NCI-H460 (cell line): ENCODE data around the gene NPY. TPM values are rescaled to one million over a fixed set of nuclear protein-coding genes. Genes with fewer than 3 reads are reported as not detected.
A peak's percentile ranks its signal among the peaks of the same experiment; 100 is the strongest.
"Not testable (repeated sequence)": the region's sequence is repeated elsewhere in the genome, so short reads cannot be mapped to it uniquely, and the experiment has no call there.

Source experiments
- DNase-seq: peaks from one replicate; pipeline ENCODE4 v3.0.0-alpha.2; 2016; ENCODE audit warnings: low read depth; ENCODE audit errors: extremely low read depth
- polyA plus RNA-seq: library from polyadenylated mRNA; depleted of rRNA; stranded (reverse); fragments of >200 nt; gene quantifications from 2 replicates; pipeline ENCODE4 v1.2.3, GENCODE V29; 2014; cell fraction: nucleus; rRNA removed
- total RNA-seq: library from RNA; depleted of rRNA; stranded (reverse); fragments of >200 nt; shearing (Covaris generic); gene quantifications from 2 replicates; pipeline ENCODE4 v1.2.3, GENCODE V29; 2014; rRNA removed

NPY gene
- not detected in 2 replicates for total RNA-seq
- not detected in 2 replicates for polyA plus RNA-seq

DNA sequence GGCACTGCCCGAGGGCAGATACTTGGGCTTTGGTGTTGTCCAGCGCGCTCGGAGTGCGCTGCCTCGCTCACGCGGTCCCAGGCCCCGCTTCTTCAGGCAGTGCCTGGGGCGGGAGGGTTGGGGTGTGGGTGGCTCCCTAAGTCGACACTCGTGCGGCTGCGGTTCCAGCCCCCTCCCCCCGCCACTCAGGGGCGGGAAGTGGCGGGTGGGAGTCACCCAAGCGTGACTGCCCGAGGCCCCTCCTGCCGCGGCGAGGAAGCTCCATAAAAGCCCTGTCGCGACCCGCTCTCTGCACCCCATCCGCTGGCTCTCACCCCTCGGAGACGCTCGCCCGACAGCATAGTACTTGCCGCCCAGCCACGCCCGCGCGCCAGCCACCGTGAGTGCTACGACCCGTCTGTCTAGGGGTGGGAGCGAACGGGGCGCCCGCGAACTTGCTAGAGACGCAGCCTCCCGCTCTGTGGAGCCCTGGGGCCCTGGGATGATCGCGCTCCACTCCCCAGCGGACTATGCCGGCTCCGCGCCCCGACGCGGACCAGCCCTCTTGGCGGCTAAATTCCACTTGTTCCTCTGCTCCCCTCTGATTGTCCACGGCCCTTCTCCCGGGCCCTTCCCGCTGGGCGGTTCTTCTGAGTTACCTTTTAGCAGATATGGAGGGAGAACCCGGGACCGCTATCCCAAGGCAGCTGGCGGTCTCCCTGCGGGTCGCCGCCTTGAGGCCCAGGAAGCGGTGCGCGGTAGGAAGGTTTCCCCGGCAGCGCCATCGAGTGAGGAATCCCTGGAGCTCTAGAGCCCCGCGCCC, at the start of gene NPY:
TSS of gene NPY (plus strand) at position 294 of the 802 bp plus-strand sequence. CDS start 1,051 bp downstream, outside the sequence.
- DNase-seq = no peak

DNA sequence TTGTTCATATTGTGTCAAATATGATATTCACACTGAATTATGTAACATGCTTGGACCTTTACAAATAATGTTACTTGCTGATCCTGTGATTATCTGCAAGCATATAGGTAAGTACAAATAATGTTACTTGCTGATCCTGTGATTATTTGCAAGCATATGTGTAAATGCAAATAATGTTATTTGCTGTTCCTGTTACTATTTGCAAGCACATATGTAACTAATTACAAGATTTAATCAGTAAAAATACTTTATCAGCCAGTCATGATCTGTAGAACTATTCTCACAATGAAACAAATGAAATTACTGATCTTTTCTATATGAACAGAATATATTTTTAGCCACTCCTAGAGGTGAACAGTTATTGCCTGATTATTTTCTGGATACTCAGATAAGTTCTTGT, 44.7 kb upstream of the NPY start:
- DNase-seq = no peak

- no peak for DNase-seq
These were observed 42.8 kb upstream of the NPY start for GRCh38 chr7:24241206-24241605.

DNA sequence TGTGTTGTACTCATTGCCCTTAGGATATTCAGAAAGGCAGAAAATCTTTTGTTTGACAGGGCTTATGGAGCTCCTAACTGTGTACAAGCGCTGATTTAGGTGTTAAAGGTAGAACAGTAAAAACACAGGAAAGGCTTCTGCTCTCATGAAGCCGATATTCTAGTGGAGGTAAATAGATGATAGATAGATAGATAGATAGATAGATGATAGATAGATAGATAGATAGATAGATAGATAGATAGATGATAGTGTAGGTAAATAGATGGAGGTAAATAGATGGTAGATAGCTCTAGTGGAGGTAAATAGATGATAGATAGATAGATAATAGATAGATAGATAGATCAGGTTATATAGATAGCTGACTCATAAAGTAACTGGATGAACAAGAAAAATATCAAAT, 39.4 kb upstream of the NPY start:
- no peak for DNase-seq

- no peak for DNase-seq
These were observed 38.6 kb upstream of the NPY start for GRCh38 chr7:24245362-24245761.

DNA sequence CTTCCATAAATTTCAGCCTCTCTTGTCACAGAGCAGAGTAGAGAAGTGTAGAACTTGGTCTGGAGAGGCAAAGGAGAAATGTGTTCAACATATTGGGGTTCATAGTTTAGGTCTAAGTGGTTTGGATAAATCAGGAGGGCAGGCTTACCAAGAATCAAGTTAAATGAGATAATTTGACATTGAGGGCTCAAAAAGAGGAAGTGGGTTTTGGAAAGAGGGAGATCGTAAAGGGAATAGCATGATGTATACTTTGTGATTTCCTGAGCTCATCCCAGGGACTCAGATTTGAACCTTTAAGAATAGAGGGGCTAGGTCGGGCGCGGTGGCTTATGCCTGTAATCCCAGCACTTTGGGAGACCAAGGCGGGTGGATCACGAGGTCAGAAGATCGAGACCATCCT, 34.7 kb upstream of the NPY start:
- no peak for DNase-seq

GRCh38 chr7:24251568-24251967, 32.4 kb upstream of the NPY start:
- DNase-seq = no peak

- DNase-seq = no peak
These were observed 28.9 kb upstream of the NPY start for GRCh38 chr7:24255139-24255538.

DNA sequence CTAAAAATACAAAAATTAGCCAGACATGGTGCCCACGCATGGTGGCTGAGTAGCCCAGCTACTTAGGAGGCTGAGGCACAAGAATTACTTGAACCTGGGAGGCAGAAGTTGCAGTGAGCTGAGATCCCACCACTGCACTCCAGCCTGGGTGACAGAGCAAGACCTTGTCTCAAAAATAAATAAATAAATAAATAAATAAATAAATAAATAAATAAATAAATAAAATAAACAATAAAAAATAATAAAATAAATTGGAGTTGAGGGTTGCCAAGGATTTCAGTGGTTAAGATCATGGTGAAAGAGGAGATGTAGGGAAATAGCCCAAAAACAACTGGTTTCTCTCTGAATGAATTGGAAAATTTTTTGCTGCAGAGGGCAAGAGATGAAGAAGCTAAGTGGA, 25.7 kb upstream of the NPY start:
- not testable (repeated sequence) for DNase-seq

- no peak for DNase-seq
These were observed 12.1 kb upstream of the NPY start for GRCh38 chr7:24271938-24272337.

DNA sequence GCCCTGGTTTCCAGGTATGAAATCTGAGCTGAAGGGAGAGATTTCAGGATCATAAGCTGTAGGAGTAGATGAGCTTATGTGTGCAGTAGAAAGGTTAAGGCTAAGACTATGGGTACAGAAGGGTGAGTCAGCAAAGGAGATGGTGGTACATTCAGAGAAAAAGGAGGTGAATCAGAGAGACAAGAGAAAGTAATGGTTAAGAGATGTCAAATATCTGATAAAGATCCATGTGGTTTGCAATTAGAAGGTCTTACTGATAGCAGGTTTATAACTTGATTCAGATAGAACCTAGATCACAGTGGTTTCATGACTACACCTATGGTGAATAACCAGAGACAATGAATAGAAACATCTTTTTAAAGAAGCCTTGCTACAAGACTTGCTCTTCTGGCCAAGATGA, 4.5 kb upstream of the NPY start:
- no peak for DNase-seq

GRCh38 chr7:24283554-24283896, 465 bp upstream of the NPY start:
- DNase-seq = no peak

DNA sequence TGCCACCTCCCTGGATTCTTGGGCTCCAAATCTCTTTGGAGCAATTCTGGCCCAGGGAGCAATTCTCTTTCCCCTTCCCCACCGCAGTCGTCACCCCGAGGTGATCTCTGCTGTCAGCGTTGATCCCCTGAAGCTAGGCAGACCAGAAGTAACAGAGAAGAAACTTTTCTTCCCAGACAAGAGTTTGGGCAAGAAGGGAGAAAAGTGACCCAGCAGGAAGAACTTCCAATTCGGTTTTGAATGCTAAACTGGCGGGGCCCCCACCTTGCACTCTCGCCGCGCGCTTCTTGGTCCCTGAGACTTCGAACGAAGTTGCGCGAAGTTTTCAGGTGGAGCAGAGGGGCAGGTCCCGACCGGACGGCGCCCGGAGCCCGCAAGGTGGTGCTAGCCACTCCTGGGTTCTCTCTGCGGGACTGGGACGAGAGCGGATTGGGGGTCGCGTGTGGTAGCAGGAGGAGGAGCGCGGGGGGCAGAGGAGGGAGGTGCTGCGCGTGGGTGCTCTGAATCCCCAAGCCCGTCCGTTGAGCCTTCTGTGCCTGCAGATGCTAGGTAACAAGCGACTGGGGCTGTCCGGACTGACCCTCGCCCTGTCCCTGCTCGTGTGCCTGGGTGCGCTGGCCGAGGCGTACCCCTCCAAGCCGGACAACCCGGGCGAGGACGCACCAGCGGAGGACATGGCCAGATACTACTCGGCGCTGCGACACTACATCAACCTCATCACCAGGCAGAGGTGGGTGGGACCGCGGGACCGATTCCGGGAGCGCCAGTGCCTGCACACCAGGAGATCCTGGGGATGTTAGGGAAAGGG, 913 bp downstream of the NPY start:
- DNase-seq = no peak

DNA sequence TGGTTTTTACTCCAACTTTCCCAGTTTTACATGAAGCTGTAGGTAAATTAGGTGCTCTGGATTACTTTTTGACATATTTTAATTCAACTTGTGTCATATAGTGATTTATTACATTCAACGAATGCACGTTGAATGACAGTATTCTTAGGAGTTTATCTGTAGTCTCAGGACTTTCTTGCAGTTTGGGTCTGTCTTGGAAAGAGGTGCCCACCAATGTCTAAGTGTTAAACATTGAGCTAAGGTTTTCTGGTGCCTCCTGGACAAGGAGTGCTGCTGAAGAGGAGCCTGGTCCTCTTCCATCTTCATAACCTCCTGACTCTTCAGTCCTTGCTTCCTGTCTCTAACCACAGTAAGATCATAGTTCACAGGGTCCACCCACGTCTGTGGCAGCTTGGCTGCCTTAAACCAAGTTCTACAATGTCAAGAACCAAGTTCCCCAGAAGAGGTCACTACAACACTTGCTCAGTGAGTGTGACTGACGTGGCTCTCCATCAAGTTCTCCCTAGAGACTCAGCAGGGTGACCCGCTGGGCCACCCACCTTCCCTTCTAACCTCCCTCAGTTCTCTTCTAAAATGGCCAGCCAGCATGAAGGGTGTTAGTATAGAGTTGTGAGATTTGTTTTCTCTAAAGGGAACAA, 6.1 kb downstream of the NPY start:
- DNase-seq = peak; percentile 57

- DNase-seq = no peak
These were observed 7.3 kb downstream of the NPY start for GRCh38 chr7:24291271-24291670.

DNA sequence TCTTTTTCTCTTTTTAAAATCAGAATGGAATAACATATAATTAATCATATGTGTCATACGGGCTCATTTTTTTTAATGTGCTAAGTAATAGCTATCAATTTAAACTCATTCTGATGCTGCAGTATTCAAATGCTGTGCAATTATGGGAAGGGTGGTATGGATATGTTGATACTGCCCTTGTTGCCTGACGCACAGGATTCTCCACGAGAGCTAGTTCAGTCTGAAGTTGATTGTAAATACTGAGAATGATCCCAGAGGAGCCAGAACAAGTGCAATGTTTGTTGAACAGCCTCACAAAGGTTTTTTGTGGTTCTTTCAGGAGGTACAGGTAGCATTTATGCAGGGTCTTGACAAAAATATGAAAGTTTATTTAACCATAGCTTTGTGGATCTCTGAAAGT, 13.4 kb downstream of the NPY start:
- DNase-seq = no peak

- no peak for DNase-seq
These were observed 14.7 kb downstream of the NPY start for GRCh38 chr7:24298696-24299095.

- DNase-seq = no peak
These were observed 15.2 kb downstream of the NPY start for GRCh38 chr7:24299192-24299591.

GRCh38 chr7:24301703-24302102, 17.7 kb downstream of the NPY start:
- DNase-seq = no peak

DNA sequence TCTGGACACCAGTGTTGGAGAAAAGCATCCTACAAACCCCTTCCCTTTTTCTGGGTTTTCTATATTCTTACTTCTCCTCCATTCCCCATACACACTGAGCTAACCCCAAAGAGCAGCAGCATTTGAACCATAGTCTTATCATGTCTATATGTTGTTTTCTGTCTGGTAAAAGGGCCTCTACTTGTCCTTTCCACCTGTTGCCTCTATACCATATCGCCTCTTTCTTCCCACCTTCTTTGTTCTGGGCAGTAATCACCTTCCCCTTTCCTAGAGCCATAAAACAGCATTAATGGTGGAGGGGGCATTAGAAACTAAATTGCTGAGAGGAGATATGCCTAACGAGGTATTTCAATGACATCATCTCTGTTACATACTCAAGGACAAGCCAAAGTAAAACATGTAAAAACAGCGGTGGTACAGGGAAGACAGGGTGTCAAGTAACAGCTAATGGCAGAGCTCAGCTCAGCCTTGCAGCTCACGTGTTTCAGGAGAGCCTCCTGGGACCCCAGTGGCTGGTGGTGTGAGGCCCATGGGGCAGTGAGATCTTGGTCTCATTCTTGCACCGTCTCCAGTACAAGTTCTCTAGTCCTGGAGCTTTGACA, 20.6 kb downstream of the NPY start:
- no peak for DNase-seq

DNA sequence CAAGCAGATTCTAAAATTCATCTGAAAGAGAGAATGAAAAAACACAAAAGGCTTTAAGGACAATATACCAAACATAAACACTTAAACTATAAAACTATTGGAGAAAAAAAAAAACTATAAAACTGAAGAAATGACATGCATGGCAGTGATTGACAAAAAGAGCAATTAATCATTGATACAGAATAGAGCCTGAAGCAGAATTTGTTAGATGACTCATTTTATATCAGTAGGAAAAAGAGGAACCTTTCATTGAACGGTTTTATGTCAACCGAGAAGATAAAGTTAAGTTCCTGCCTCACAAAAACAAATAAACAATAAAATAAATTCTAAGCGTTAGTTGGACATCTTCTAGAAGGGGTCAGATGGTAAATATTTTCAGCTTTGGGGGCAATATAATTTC, 23.3 kb downstream of the NPY start:
- DNase-seq = no peak
